NT2/D1 (cell line): Measurements from ENCODE around the gene SLC9A6.

Experiments used
- DNase-seq: peaks from one replicate; pipeline ENCODE4 v3.0.0-alpha.2; 2011; ENCODE audit warnings: low read depth, low spot score
- H3K27me3 ChIP-seq: 2 replicates; pipeline ENCODE4 v1.6.0; 2011; ENCODE audit warnings: mild to moderate bottlenecking; ENCODE audit not compliant: insufficient read length, insufficient read depth
- H3K36me3 ChIP-seq: 2 replicates; pipeline ENCODE4 v1.6.1; 2011; ENCODE audit warnings: mild to moderate bottlenecking, low read length, mixed read lengths; ENCODE audit not compliant: insufficient read depth, insufficient read length
- H3K4me1 ChIP-seq: 2 replicates; pipeline ENCODE4 v1.5.1; 2011; ENCODE audit not compliant: insufficient read depth, insufficient read length
- H3K4me3 ChIP-seq: 2 replicates; pipeline ENCODE4 v1.5.1; 2011; ENCODE audit warnings: low read depth; ENCODE audit not compliant: insufficient read length
- H3K9ac ChIP-seq: 2 replicates; pipeline ENCODE4 v1.6.0; 2011; ENCODE audit warnings: low read depth; ENCODE audit not compliant: insufficient read length
- H3K9me3 ChIP-seq: 2 replicates; pipeline ENCODE4 v1.5.1; 2011; ENCODE audit warnings: mild to moderate bottlenecking, low read length; ENCODE audit not compliant: insufficient read depth
- SUZ12 ChIP-seq: IDR thresholded peaks from 2 replicates; pipeline ENCODE4 v1.6.1; 2011; ENCODE audit not compliant: insufficient read length, insufficient read depth; ENCODE audit errors: extremely low read depth
- YY1 ChIP-seq: IDR thresholded peaks from 2 replicates; pipeline ENCODE4 v1.6.1; 2011; ENCODE audit not compliant: insufficient read length, insufficient read depth
- ZNF274 ChIP-seq: IDR thresholded peaks from 2 replicates; pipeline ENCODE4 v1.6.1; 2011; ENCODE audit warnings: mild to moderate bottlenecking, low read depth, low read length

Gene SLC9A6

DNA sequence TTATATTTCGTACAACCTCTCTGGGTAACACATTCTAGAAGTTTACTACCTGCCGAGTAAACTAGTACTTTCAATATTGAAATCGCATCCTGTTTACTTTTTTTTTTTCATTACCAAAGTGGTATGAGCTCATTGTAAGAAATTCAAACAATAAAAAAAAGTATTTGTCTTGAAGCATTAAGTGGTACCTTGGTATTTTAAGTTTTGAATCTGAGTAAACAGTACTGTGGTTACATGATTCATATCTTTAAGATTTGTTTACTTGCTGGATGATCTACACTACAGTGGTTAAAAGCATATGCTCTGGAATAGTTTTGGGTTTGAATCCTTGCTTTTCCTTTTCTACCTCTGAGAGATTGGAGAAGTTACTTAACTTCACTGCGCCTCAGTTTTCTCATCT is 7.6 kb upstream of the SLC9A6 start:
- no peak for DNase-seq
- no peak overlapping the region for H3K4me3 ChIP-seq
- TF ChIP-seq SUZ12 (no peak), ZNF274 (no peak), YY1 (no peak)

DNA sequence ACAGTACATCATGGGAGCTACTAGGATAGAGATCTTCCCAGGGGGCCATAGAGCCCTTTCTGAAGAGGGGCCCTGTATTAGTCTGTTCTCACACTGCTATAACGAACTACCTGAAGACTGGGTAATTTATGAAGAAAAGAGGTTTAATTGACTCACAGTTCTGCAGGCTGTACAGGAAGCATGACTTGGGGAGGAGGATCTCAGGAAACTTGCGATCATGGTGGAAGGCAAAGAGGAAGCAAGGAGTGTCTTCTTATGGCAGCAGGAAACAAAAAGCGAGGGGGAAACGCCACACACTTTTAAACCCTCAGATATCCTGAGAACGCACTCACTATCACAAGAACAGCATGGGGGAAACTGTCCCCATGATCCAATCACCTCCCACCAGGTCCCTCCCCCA is 4.2 kb upstream of the SLC9A6 start:
- DNase-seq: no peak
- Histone ChIP-seq H3K9ac (no peak overlapping the region), H3K36me3 (no peaks in the 10 kb centered on the region), H3K4me1 (no peaks in the 10 kb centered on the region), H3K4me3 (no peak overlapping the region), H3K9me3 (no peaks in the 10 kb centered on the region), H3K27me3 (no peaks in the 10 kb centered on the region)
- TF ChIP-seq YY1 (no peak), SUZ12 (no peak), ZNF274 (no peak)

More for the DNA sequence above, 7.6 kb upstream of the SLC9A6 start:
- no peak overlapping the region for H3K9ac ChIP-seq
- H3K36me3 ChIP-seq: no peaks in the 10 kb centered on the region
- no peaks in the 10 kb centered on the region for H3K4me1 ChIP-seq
- no peaks in the 10 kb centered on the region for H3K9me3 ChIP-seq
- no peaks in the 10 kb centered on the region for H3K27me3 ChIP-seq

DNA sequence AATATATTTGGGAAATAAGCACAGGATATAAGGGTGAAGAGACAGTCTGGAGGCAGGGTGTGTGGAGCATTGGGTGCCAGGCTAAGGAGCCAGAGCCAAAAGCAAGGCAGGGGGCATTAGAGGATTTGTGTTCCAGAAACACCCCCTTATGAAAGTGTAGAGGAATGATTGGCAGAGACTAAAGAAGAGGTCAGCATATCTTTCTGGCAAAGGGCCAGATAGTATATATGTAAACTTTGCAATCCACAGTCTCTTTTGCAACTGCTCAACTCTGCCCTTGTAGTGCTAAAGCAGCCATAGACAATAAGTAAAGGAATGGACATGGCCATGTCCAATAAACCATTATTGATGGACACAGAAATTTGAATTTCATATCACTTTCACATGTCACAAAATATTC is 3.6 kb upstream of the SLC9A6 start:
- DNase-seq: no peak
- Histone ChIP-seq H3K4me3 (no peak overlapping the region), H3K4me1 (no peaks in the 10 kb centered on the region), H3K9me3 (no peaks in the 10 kb centered on the region), H3K36me3 (no peaks in the 10 kb centered on the region), H3K27me3 (no peaks in the 10 kb centered on the region), H3K9ac (no peak overlapping the region)
- TF ChIP-seq YY1 (no peak), SUZ12 (no peak), ZNF274 (no peak)

DNA sequence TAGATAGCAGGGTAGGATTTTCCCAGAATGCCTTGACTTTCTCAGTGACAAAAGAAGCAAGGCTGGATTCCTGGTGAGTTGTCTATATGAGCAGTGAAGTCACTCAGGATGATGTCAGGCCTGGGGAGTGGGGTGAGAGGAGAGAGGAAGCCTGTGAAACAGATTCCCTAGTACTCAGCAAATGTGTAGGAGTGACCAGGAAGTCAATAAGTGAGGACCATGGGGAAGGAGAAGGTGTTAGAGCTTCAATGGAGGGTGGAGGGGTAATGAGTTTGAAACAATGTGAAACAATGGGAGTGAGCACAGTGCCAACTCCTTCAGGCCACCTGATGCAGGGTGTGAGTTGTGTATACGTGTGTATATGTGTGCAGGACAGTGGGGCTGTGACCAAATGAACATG is 2.4 kb upstream of the SLC9A6 start:
- no peak overlapping the region for H3K9ac ChIP-seq
- H3K4me1 ChIP-seq: no peaks in the 10 kb centered on the region
- H3K4me3 ChIP-seq: no peak overlapping the region
- TF ChIP-seq YY1 (no peak), ZNF274 (no peak), SUZ12 (no peak)
- DNase-seq: no peak
- no peaks in the 10 kb centered on the region for H3K27me3 ChIP-seq
- no peaks in the 10 kb centered on the region for H3K36me3 ChIP-seq
- H3K9me3 ChIP-seq: no peaks in the 10 kb centered on the region

DNA sequence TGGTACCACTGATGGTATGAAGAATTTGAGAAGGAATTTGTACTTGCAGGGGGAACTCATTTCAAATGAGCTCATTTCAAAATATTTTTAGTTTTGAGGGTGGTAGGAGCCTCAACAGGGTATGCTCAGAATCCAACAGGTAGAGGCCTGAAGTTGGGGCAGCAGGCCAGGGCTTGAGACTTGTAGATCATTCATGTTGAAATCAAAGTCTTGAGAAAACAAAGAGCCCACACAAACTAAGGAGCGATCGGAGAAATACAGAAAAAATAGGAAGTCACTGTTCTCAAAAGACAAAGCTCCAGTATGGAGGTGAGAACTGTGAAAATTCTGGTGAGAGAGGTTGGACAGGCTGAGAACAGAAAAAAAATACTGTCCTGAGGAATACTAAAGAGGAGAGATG is 979 bp upstream of the SLC9A6 start:
- TF ChIP-seq ZNF274 (no peak), SUZ12 (no peak), YY1 (no peak)
- Histone ChIP-seq H3K9ac (no peak overlapping the region), H3K36me3 (no peaks in the 10 kb centered on the region), H3K4me1 (no peaks in the 10 kb centered on the region), H3K9me3 (no peaks in the 10 kb centered on the region), H3K4me3 (no peak overlapping the region), H3K27me3 (no peaks in the 10 kb centered on the region)
- no peak for DNase-seq

DNA sequence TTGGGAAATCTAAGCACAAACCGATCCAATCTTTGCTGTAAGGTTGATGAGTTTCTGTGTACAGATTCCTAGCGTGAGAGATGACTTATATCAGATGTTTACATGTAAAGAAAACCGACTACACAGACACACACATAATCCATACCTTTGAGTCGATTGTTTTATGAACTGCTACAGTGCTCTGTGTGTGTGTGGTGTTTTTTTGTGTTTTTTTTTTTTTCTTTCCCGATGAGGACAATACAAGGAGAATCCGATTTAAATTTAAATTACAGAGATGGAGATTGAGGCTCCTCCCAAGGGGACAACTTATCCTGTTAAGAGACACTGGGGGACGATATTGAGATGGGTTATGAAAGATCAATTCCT is 461 bp upstream of the SLC9A6 start:
- H3K9ac ChIP-seq: peak overlapping the region; percentile 32
- no peaks in the 10 kb centered on the region for H3K27me3 ChIP-seq
- TF ChIP-seq SUZ12: no peak
- no peak for TF ChIP-seq YY1
- TF ChIP-seq ZNF274: no peak
- H3K9me3 ChIP-seq: no peaks in the 10 kb centered on the region
- peak overlapping the region; percentile 26 for H3K4me3 ChIP-seq
- H3K36me3 ChIP-seq: no peaks in the 10 kb centered on the region
- H3K4me1 ChIP-seq: no peaks in the 10 kb centered on the region
- no peak for DNase-seq

DNA sequence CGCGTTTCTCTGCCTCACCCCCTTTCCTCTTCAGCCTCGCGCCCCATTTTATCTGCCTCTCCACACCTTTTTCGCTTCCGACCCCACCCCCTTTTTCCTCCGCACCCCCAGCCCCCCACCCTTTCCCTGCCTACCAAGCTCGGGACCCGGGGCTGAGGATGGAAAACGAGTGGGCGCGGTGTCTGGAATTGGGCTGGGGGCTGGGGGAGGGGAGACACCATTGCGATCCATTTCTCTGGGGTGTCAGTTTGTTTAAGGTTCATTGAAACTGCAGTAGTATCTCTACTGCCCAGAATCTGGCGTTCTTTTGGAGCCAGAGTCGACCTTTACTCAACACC is 707 bp downstream of the SLC9A6 start:
- TF ChIP-seq ZNF274 (no peak), SUZ12 (no peak), YY1 (no peak)
- Histone ChIP-seq H3K9me3 (no peaks in the 10 kb centered on the region), H3K9ac (peak overlapping the region; percentile 77), H3K4me3 (peak overlapping the region; percentile 64), H3K36me3 (no peaks in the 10 kb centered on the region), H3K27me3 (no peaks in the 10 kb centered on the region), H3K4me1 (no peaks in the 10 kb centered on the region)
- no peak for DNase-seq

DNA sequence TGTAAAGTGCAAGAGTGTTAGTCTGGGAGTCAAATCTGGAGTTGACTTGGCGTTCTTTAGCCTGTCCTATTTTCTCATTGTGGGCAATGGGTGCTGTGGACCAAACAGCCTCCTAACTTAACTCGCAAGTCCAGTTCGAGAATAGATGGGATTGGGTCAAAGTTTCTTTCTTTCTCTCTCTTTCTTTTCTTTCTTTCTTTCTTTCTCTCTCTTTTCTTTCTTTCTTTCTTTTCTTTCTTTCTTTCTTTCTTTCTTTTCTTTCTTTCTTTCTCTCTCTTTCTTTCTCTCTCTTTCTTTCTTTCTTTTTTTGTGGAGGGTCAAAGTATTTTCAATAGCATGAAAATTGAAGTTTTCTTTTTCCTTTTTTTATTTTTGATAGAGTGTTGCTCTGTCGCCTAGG is 3.0 kb downstream of the SLC9A6 start:
- no peaks in the 10 kb centered on the region for H3K9me3 ChIP-seq
- no peak overlapping the region for H3K9ac ChIP-seq
- no peaks in the 10 kb centered on the region for H3K27me3 ChIP-seq
- H3K4me1 ChIP-seq: no peaks in the 10 kb centered on the region
- no peak for DNase-seq
- H3K36me3 ChIP-seq: no peaks in the 10 kb centered on the region
- H3K4me3 ChIP-seq: no peak overlapping the region
- TF ChIP-seq SUZ12 (no peak), ZNF274 (no peak), YY1 (no peak)
